Lower leg skin (tissue), 4 donors: ENCODE measurements around the gene ENPP3. TPM values are rescaled to one million over a fixed set of nuclear protein-coding genes. Genes with fewer than 3 reads are reported as not detected.

Experiments
- DNase-seq, 2 donors: peaks; one replicate each; pipeline ENCODE4 v3.0.0-alpha.2; 2019; ENCODE audit warnings: low spot score in 2 of 2
- H3K4me3 ChIP-seq: fragments of 200-600 bp; sonication (generic); 2 replicates; pipeline ENCODE4 v1.5.1; 2017; ENCODE audit warnings: mild to moderate bottlenecking, low read depth; ENCODE audit not compliant: poor library complexity, severe bottlenecking
- CTCF ChIP-seq, 3 donors: fragments of 450-650 bp; IDR thresholded peaks; one replicate each; pipeline ENCODE4 v1.5.1; 2016; ENCODE audit warnings: antibody characterized with exemption in 3 of 3, mild to moderate bottlenecking in 3 of 3, moderate library complexity in 2 of 3
- POLR2A ChIP-seq, 2 donors: fragments of 450-650 bp; IDR thresholded peaks; one replicate each; pipeline ENCODE4 v1.6.1; 2016 to 2017; ENCODE audit warnings: antibody characterized with exemption in 2 of 2, mild to moderate bottlenecking in 1 of 2, moderate library complexity in 1 of 2
- WGBS, 2 donors: methylation state at CpG; one replicate each; pipeline ENCODE4 v1.1.5; 2018; 5-methylcytosine and 5-hydroxymethylcytosine counted together
- intact Hi-C: fragments of 100-400 bp; cut with DNase I; formaldehyde crosslinking; loops from one replicate; pipeline ENCODE4 v1.15.0; 2023; ENCODE audit warnings: low total_unique reads
- total RNA-seq, 4 donors: library from RNA; depleted of rRNA; stranded (reverse); fragments of >200 nt; gene quantifications; one replicate each; pipeline ENCODE4 v1.1.0, GENCODE V29; 2016

The ENPP3 gene
- total RNA-seq, 4 donors from 2014 or later = 0.11 to 1.2 (median 0.76) TPM; not detected in 1

GRCh38 chr6:131727467-131727866, 90.4 kb downstream of the ENPP3 start:
- intact Hi-C loops = no loop called here
- H3K4me3 ChIP-seq = no peak overlapping the region
- DNase-seq = no peak
- TF ChIP-seq CTCF (IDR thresholded peaks at IDR 0.05) (no peak), POLR2A (IDR thresholded peaks at IDR 0.05) (no peak)
- 86 to 92% methylated on average over 5 of the region's 5 CpGs for WGBS, 2 donors

- WGBS, 2 donors = 79 to 80% methylated on average over 4 of the region's 4 CpGs
- intact Hi-C loops = no loop called here
- no peak for DNase-seq
- TF ChIP-seq CTCF (IDR thresholded peaks at IDR 0.05) (no peak), POLR2A (IDR thresholded peaks at IDR 0.05) (no peak)
- H3K4me3 ChIP-seq = no peak overlapping the region
Measured at GRCh38 chr6:131727868-131728267, 90.8 kb downstream of the ENPP3 start.

GRCh38 chr6:131728296-131728939, 91.3 kb downstream of the ENPP3 start:
- DNase-seq = no peak
- no peak overlapping the region for H3K4me3 ChIP-seq
- intact Hi-C loops = no loop called here
- 71 to 75% methylated on average over 3 of the region's 3 CpGs for WGBS, 2 donors
- TF ChIP-seq POLR2A (IDR thresholded peaks at IDR 0.05) (no peak), CTCF (IDR thresholded peaks at IDR 0.05) (no peak)

GRCh38 chr6:131729550-131729949, 92.4 kb downstream of the ENPP3 start:
- no peak overlapping the region for H3K4me3 ChIP-seq
- intact Hi-C loops = no loop called here
- TF ChIP-seq CTCF (IDR thresholded peaks at IDR 0.05) (no peak), POLR2A (IDR thresholded peaks at IDR 0.05) (no peak)
- DNase-seq = no peak
- WGBS, 2 donors = 50 to 64% methylated on average over 4 of the region's 4 CpGs

- no peak for DNase-seq
- TF ChIP-seq CTCF (IDR thresholded peaks at IDR 0.05) (no peak), POLR2A (IDR thresholded peaks at IDR 0.05) (no peak)
- 69 to 83% methylated on average over 5 of the region's 5 CpGs for WGBS, 2 donors
- H3K4me3 ChIP-seq = no peak overlapping the region
- intact Hi-C loops = no loop called here
Measured at GRCh38 chr6:131730264-131730663, 93.2 kb downstream of the ENPP3 start.

- no peak for DNase-seq
- no peak overlapping the region for H3K4me3 ChIP-seq
- TF ChIP-seq CTCF (IDR thresholded peaks at IDR 0.05) (no peak), POLR2A (IDR thresholded peaks at IDR 0.05) (no peak)
- intact Hi-C loops = no loop called here
Measured at GRCh38 chr6:131731224-131731623, 94.1 kb downstream of the ENPP3 start.
